Vagina (tissue), 2 donors: ENCODE measurements around the gene PRND. TPM values are rescaled to one million over a fixed set of nuclear protein-coding genes. Genes with fewer than 3 reads are reported as not detected.

Experiments used
- DNase-seq, 2 donors: peaks; one replicate each; pipeline ENCODE4 v3.0.0-alpha.2; 2017; ENCODE audit errors: extremely low spot score in 2 of 2
- H3K27ac ChIP-seq: fragments of 200-600 bp; sonication (generic); one replicate; pipeline ENCODE4 v1.5.1; 2019
- H3K27me3 ChIP-seq: fragments of 200-600 bp; sonication (generic); one replicate; pipeline ENCODE4 v1.5.1; 2019
- H3K36me3 ChIP-seq, 2 donors: fragments of 200-600 bp; sonication (generic); one replicate each; pipeline ENCODE4 v1.5.1; 2017 to 2019
- H3K4me1 ChIP-seq: fragments of 200-600 bp; sonication (generic); one replicate; pipeline ENCODE4 v1.5.1; 2019
- H3K4me3 ChIP-seq, 2 donors: fragments of 200-600 bp; sonication (generic); 1 replicate in 1 of 2; 2 replicates in 1 of 2; pipeline ENCODE4 v1.5.1; 2016 to 2019
- H3K9me3 ChIP-seq: fragments of 200-600 bp; sonication (generic); one replicate; pipeline ENCODE4 v1.5.1; 2019
- POLR2A ChIP-seq, 2 donors: fragments of 450-650 bp; IDR thresholded peaks; one replicate each; pipeline ENCODE4 v1.6.1; 2017; ENCODE audit warnings: antibody characterized with exemption in 2 of 2, mild to moderate bottlenecking in 2 of 2, moderate library complexity in 2 of 2
- POLR2AphosphoS5 ChIP-seq, 2 donors: sonication (generic); formaldehyde crosslinking; IDR thresholded peaks; one replicate each; pipeline ENCODE4 v1.9.0; 2017; ENCODE audit warnings: antibody characterized with exemption in 2 of 2, mild to moderate bottlenecking in 2 of 2, low read depth in 1 of 2; ENCODE audit not compliant: insufficient read depth in 1 of 2
- intact Hi-C: fragments of 100-400 bp; cut with DNase I; formaldehyde crosslinking; loops from one replicate; pipeline ENCODE4 v1.15.1; 2023
- total RNA-seq: library from RNA; depleted of rRNA; stranded (reverse); fragments of >200 nt; gene quantifications from one replicate; pipeline ENCODE4 v1.2.3, GENCODE V29; 2016
- TF ChIP-seq, protein P1 (sequence below), 3 experiments: fragments of 450-650 bp in 2 of 3; fragments of 200-600 bp in 1 of 3; sonication (generic) in 1 of 3; IDR thresholded peaks; one replicate each; pipeline ENCODE4 v1.5.1; 2017 to 2019; ENCODE audit warnings: antibody characterized with exemption in 3 of 3, mild to moderate bottlenecking in 2 of 3, moderate library complexity in 2 of 3

PRND gene
- total RNA-seq, 1 donor from 2014 or later: not detected

GRCh38 chr20:4724459-4725262 lies 3.0 kb downstream of the PRND start:
- Histone ChIP-seq H3K4me1 (peaks cover 25% of the 10 kb centered on the region), H3K4me3 (no peak overlapping the region), H3K9me3 (no peaks in the 10 kb centered on the region), H3K27me3 (no peaks in the 10 kb centered on the region), H3K36me3 (no peaks in the 10 kb centered on the region), H3K27ac (no peak overlapping the region)
- no peak for TF ChIP-seq POLR2A (IDR thresholded peaks at IDR 0.05)
- no peak for TF ChIP-seq POLR2AphosphoS5 (IDR thresholded peaks at IDR 0.05; ENCODE audit: insufficient read depth in 1 of 2, low read depth in 1 of 2)
- TF ChIP-seq, protein P1, sequence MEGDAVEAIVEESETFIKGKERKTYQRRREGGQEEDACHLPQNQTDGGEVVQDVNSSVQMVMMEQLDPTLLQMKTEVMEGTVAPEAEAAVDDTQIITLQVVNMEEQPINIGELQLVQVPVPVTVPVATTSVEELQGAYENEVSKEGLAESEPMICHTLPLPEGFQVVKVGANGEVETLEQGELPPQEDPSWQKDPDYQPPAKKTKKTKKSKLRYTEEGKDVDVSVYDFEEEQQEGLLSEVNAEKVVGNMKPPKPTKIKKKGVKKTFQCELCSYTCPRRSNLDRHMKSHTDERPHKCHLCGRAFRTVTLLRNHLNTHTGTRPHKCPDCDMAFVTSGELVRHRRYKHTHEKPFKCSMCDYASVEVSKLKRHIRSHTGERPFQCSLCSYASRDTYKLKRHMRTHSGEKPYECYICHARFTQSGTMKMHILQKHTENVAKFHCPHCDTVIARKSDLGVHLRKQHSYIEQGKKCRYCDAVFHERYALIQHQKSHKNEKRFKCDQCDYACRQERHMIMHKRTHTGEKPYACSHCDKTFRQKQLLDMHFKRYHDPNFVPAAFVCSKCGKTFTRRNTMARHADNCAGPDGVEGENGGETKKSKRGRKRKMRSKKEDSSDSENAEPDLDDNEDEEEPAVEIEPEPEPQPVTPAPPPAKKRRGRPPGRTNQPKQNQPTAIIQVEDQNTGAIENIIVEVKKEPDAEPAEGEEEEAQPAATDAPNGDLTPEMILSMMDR (IDR thresholded peaks at IDR 0.05): no peak
- no peak for DNase-seq
- intact Hi-C loops: no loop called here

DNA sequence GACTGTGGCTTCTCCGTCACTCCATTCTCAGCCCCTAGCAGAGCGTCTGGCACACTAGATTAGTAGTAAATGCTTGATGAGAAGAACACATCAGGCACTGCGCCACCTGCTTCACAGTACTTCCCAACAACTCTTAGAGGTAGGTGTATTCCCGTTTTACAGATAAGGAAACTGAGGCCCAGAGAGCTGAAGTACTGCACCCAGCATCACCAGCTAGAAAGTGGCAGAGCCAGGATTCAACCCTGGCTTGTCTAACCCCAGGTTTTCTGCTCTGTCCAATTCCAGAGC lies 3.5 kb downstream of the PRND start:
- Histone ChIP-seq H3K9me3 (no peaks in the 10 kb centered on the region), H3K27ac (no peak overlapping the region), H3K27me3 (no peaks in the 10 kb centered on the region), H3K36me3 (no peaks in the 10 kb centered on the region), H3K4me3 (no peak overlapping the region), H3K4me1 (peaks cover 23% of the 10 kb centered on the region)
- TF ChIP-seq, protein P1 (IDR thresholded peaks at IDR 0.05): no peak
- TF ChIP-seq POLR2AphosphoS5 (IDR thresholded peaks at IDR 0.05; ENCODE audit: insufficient read depth in 1 of 2, low read depth in 1 of 2): no peak
- intact Hi-C loops: no loop called here
- no peak for DNase-seq

DNA sequence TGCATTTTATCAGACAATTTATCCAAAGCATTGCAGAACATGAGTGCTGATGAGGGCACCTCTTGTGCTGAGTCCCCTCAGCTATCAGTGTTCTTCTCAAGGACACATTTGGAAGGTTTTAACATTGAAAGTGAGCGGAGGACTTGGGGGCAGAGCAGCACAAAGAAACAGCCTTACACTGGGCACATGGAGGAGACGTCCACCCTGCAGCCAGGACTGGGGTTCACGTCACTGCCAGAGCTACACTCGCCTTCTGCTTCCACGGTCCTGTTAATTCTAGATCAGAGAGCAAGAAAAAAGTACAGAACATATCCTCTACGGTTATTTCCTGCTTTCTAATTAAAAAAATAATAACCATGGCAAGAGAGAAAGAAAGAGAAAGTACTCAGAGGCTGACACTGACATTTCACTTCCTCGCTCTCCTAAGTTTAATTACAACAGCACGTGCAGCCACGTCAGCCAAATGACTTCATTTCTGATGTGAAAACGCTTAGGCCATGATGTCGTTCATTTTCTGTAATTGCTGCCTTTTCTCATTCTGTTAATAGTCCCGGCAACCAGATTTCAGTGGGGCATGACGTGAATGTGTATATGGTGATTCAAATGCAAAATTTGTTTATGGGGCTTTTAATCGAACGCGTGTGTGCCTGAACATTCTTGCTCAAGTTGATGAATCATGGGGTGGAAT lies 5.1 kb downstream of the PRND start:
- H3K27me3 ChIP-seq: no peaks in the 10 kb centered on the region
- no peak for TF ChIP-seq POLR2A (IDR thresholded peaks at IDR 0.05)
- peaks cover 16% of the 10 kb centered on the region for H3K4me1 ChIP-seq
- peak overlapping the region in 1 of 2 donors; percentile 10 for H3K4me3 ChIP-seq
- H3K36me3 ChIP-seq: no peaks in the 10 kb centered on the region
- no peaks in the 10 kb centered on the region for H3K9me3 ChIP-seq
- no peak for DNase-seq
- H3K27ac ChIP-seq: peak overlapping the region; percentile 44
- intact Hi-C loops: no loop called here

GRCh38 chr20:4728120-4728760 lies 6.5 kb downstream of the PRND start:
- Histone ChIP-seq H3K27ac (no peak overlapping the region), H3K36me3 (no peaks in the 10 kb centered on the region), H3K27me3 (no peaks in the 10 kb centered on the region), H3K4me3 (no peak overlapping the region), H3K9me3 (no peaks in the 10 kb centered on the region), H3K4me1 (peaks cover 16% of the 10 kb centered on the region)
- no peak for DNase-seq
- intact Hi-C loops: no loop called here
- TF ChIP-seq, protein P1 (IDR thresholded peaks at IDR 0.05): no peak
- TF ChIP-seq POLR2A (IDR thresholded peaks at IDR 0.05): no peak
- no peak for TF ChIP-seq POLR2AphosphoS5 (IDR thresholded peaks at IDR 0.05; ENCODE audit: insufficient read depth in 1 of 2, low read depth in 1 of 2)

DNA sequence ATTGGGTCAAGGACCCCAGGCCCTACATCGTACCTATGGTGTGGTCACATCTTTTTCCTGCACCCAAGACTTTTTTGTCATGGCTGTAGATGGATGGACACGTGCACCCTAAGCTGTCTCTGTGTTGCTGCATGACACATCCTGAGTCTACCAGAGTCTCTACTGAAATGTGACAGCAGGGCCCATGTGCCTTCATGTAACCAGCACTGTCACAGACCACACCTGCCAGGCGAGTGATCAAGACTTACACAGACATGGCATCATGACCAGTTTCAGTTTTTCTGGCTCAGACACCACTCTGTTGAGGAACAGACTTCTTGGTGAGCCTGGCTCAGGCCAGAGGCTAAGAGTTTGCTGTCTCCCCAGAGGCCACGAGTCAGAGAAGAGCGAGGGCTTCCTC lies 7.6 kb downstream of the PRND start:
- Histone ChIP-seq H3K36me3 (no peaks in the 10 kb centered on the region), H3K27ac (no peak overlapping the region), H3K27me3 (no peaks in the 10 kb centered on the region), H3K4me3 (no peak overlapping the region), H3K4me1 (peaks cover 16% of the 10 kb centered on the region), H3K9me3 (no peaks in the 10 kb centered on the region)
- intact Hi-C loops: no loop called here
- TF ChIP-seq, protein P1 (IDR thresholded peaks at IDR 0.05): no peak
- TF ChIP-seq POLR2A (IDR thresholded peaks at IDR 0.05) (no peak), POLR2AphosphoS5 (IDR thresholded peaks at IDR 0.05; ENCODE audit: insufficient read depth in 1 of 2, low read depth in 1 of 2) (no peak)
- DNase-seq: no peak
